Stimulated activated CD4-positive, alpha-beta T cell treated with anti-CD3 and anti-CD28 coated beads, Interleukin-4, amount 100 ng/mL, for 48 hours (primary cell): Measurements from ENCODE around the gene APOM.
A peak's percentile ranks its signal among the peaks of the same experiment; 100 is the strongest.

ENCODE experiments used
- DNase-seq, 2 donors: peaks; one replicate each; pipeline ENCODE4 v3.0.0-alpha.2; 2020; ENCODE audit warnings: low read depth in 2 of 2

APOM gene

GRCh38 chr6:31631209-31631608, 24.5 kb upstream of the APOM start:
- no peak for DNase-seq

- DNase-seq = no peak
These were observed 23.9 kb upstream of the APOM start for GRCh38 chr6:31631681-31632278.

GRCh38 chr6:31632279-31632946, 23.3 kb upstream of the APOM start:
- DNase-seq = no peak

- no peak for DNase-seq
These were observed 22.2 kb upstream of the APOM start for GRCh38 chr6:31633447-31633846.

- DNase-seq = no peak
These were observed 21.6 kb upstream of the APOM start for GRCh38 chr6:31634131-31634530.

GRCh38 chr6:31634969-31635575, 20.6 kb upstream of the APOM start:
- no peak for DNase-seq

GRCh38 chr6:31636698-31637596, 18.7 kb upstream of the APOM start:
- DNase-seq = no peak

GRCh38 chr6:31639043-31639442, 16.7 kb upstream of the APOM start:
- DNase-seq = no peak

- no peak for DNase-seq
These were observed 16.2 kb upstream of the APOM start for GRCh38 chr6:31639449-31639861.

- no peak for DNase-seq
These were observed 15.1 kb upstream of the APOM start for GRCh38 chr6:31640612-31641011.

- no peak for DNase-seq
These were observed 14.3 kb upstream of the APOM start for GRCh38 chr6:31641370-31641769.

GRCh38 chr6:31642798-31643570, 12.7 kb upstream of the APOM start:
- DNase-seq = no peak

GRCh38 chr6:31643818-31644454, 11.8 kb upstream of the APOM start:
- DNase-seq = no peak

- no peak for DNase-seq
These were observed 10.4 kb upstream of the APOM start for GRCh38 chr6:31645325-31645724.

- no peak for DNase-seq
These were observed 4.0 kb upstream of the APOM start for GRCh38 chr6:31651602-31652191.

- DNase-seq = peak in 1 of 2 donors; percentile 83
These were observed 2.6 kb upstream of the APOM start for GRCh38 chr6:31652925-31653724.

- no peak for DNase-seq
These were observed 933 bp upstream of the APOM start for GRCh38 chr6:31654574-31655348.

- DNase-seq = no peak
These were observed 1.9 kb downstream of the APOM start for GRCh38 chr6:31657406-31658157.
